HFFc6 (cell line): Measurements from ENCODE around the gene FAAH. TPM values are rescaled to one million over a fixed set of nuclear protein-coding genes. Genes with fewer than 3 reads are reported as not detected.

ENCODE experiments used
- DNase-seq: peaks from one replicate; pipeline ENCODE4 v3.0.0-alpha.2; 2018
- H3K27ac Mint-ChIP-seq: 2 replicates; pipeline ENCODE4 v1.8.0; 2020; ENCODE audit warnings: mild to moderate bottlenecking, mixed read lengths
- H3K27me3 Mint-ChIP-seq: 2 replicates; pipeline ENCODE4 v1.8.0; 2021; ENCODE audit warnings: mild to moderate bottlenecking, moderate library complexity, mixed read lengths; ENCODE audit not compliant: insufficient read depth
- H3K36me3 Mint-ChIP-seq: 2 replicates; pipeline ENCODE4 v1.8.0; 2021; ENCODE audit warnings: low read depth, mixed read lengths
- H3K4me1 Mint-ChIP-seq: 2 replicates; pipeline ENCODE4 v1.8.0; 2020; ENCODE audit warnings: low read depth, mixed read lengths
- H3K4me3 Mint-ChIP-seq: 2 replicates; pipeline ENCODE4 v1.8.0; 2020; ENCODE audit warnings: mild to moderate bottlenecking, moderate library complexity, mixed read lengths
- H3K9me3 Mint-ChIP-seq: 2 replicates; pipeline ENCODE4 v1.8.0; 2020; ENCODE audit warnings: mild to moderate bottlenecking, mixed read lengths
- total RNA-seq, 6 experiments: library from RNA; stranded (reverse); fragmentation: NEBNext Ultra II Directional; extraction: Animal tissue kit (Norgen Biotek cat#: 25700); gene quantifications; 2 replicates in 1 of 6; 3 replicates in 5 of 6; pipeline ENCODE4 v1.2.3, GENCODE V29; 2021
- TF ChIP-seq, protein P1 (sequence below): fragments of 200-600 bp; sonication (generic); IDR thresholded peaks from 2 replicates; pipeline ENCODE4 v1.5.0; 2021; ENCODE audit warnings: antibody characterized with exemption, mild to moderate bottlenecking

FAAH gene
- total RNA-seq, 6 experiments from 2014 or later, result 0.17 to 0.75 (median 0.21) TPM

DNA sequence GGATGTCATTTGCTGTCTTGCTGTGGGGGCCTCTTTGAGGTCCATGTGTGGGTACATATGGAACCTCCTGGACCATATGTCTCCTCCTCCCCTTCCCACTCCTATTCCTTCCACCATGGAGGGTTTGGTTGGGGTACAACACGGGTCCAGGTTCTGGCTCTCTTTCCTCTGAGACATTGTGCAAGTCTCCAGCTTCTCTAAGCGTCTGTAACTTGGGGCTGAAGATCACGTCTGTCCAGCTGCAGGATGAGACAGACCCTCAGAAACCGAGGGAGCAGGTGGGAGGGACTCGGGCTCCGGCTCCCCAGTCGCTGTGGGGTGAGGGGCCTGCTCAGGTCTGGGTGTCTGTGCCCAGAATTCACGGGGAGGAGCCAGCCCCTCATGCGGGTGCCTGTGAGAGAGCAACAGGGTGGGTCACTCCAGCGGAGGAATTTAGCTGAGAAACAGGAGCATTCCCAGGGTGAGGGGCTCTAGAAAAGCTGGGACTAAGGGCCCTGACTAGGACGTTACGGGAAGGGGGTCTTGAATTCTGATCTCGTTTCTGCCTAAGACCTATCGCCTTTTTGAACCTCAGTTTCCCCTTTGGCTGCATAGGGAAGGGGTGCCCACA lies 53.5 kb downstream of the FAAH start:
- H3K4me1 Mint-ChIP-seq, result peaks cover 4% of the 10 kb centered on the region

DNA sequence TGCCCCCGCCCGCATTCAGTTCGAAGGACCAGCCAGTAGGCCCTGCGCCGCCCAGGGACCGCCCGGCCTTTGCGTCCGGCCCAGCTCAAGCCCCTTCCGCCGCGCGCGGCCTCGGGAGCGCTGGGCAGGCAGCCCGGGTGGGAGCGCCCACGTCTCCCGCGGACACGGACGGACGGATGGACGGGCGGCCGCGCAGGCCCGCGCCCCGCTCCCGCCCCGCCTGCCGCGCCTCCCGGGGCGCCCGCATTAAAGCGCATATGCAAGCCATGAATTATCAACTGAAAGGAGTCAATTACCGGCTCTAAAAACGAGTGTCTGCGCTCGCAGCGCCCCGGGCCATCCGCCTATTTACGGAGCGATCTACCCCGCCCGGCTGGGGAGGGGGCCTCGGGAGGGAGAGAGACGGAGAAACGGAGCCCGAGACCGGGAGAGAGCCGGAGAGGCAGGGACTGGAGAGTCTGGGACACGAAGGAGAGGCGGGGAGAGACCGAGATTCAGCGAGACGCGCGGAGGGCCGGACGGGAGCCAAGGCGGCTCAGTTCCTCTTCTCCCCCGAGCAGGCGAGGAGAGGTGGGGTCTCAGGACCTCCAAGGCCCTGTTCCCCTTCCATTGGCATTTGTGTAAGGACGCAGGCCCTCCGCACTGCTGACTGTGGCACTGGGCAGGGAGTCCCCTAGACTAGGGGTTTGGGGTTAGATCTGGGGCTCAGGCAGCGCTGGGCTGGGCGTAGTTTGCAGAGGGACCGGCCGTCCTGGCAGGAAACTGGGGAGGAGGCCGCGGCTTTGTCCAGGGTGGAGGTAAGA lies 54.2 kb downstream of the FAAH start:
- no peaks in the 10 kb centered on the region for H3K4me1 Mint-ChIP-seq
- no peak for DNase-seq
- H3K27ac Mint-ChIP-seq, result no peak overlapping the region
- H3K4me3 Mint-ChIP-seq, result no peak overlapping the region
- TF ChIP-seq, protein P1, sequence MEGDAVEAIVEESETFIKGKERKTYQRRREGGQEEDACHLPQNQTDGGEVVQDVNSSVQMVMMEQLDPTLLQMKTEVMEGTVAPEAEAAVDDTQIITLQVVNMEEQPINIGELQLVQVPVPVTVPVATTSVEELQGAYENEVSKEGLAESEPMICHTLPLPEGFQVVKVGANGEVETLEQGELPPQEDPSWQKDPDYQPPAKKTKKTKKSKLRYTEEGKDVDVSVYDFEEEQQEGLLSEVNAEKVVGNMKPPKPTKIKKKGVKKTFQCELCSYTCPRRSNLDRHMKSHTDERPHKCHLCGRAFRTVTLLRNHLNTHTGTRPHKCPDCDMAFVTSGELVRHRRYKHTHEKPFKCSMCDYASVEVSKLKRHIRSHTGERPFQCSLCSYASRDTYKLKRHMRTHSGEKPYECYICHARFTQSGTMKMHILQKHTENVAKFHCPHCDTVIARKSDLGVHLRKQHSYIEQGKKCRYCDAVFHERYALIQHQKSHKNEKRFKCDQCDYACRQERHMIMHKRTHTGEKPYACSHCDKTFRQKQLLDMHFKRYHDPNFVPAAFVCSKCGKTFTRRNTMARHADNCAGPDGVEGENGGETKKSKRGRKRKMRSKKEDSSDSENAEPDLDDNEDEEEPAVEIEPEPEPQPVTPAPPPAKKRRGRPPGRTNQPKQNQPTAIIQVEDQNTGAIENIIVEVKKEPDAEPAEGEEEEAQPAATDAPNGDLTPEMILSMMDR, result no peak
- peaks cover 68% of the 10 kb centered on the region for H3K27me3 Mint-ChIP-seq
- no peaks in the 10 kb centered on the region for H3K9me3 Mint-ChIP-seq
- H3K36me3 Mint-ChIP-seq, result no peaks in the 10 kb centered on the region

More for the DNA sequence above, 53.5 kb downstream of the FAAH start:
- no peak overlapping the region for H3K4me3 Mint-ChIP-seq
- no peaks in the 10 kb centered on the region for H3K9me3 Mint-ChIP-seq
- H3K27ac Mint-ChIP-seq, result no peak overlapping the region
- H3K27me3 Mint-ChIP-seq, result peaks cover 64% of the 10 kb centered on the region
- TF ChIP-seq, protein P1, result no peak
- H3K36me3 Mint-ChIP-seq, result no peaks in the 10 kb centered on the region
- no peak for DNase-seq

DNA sequence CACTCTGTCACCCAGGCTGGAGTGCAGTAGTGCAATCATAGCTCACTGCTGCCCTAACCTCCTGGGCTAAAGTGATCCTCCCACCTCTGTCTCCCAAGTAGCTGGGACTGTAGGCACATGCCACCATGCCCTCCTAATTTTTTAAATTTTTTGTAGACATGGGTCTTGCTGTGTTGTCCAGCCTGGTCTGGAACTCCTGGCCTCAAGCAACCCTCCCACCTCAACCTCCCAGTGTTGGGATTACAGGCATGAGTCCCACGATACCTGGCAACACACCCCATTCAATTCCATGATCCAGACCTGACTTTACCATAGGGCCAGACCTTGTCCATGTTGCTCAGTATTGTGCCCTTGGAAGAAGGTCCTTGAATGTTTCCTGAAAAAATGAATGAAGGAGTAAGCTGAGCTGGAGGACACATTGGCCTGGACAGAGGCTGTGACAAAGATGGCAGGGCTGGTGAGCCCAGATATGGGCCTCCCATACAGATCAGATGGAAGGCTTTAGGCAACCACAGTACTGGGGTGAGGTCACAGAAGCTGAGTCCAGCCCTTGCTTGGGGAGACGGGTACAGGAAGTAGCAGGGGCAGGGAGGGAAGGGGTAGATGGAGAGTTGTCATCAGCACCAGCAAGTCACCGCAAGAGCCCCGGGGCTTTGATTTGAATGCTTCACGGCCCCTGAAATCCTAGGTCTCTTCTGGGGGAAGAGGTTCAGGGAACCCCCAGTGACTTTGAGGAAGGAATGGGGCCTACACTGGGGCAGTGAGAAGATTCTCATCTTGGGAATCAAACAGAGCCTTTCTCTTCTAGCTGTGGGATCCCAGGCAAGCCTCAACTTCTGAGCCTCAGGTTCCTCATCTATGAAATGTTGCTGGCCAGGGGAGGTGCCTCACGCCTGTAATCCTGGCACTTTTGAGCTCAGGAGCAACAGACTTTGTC lies 55.4 kb downstream of the FAAH start:
- Mint-ChIP-seq H3K9me3 (no peaks in the 10 kb centered on the region), H3K4me3 (no peak overlapping the region), H3K27ac (no peak overlapping the region), H3K36me3 (no peaks in the 10 kb centered on the region), H3K27me3 (peaks cover 76% of the 10 kb centered on the region), H3K4me1 (no peaks in the 10 kb centered on the region)
- TF ChIP-seq, protein P1, result no peak
- DNase-seq, result no peak

DNA sequence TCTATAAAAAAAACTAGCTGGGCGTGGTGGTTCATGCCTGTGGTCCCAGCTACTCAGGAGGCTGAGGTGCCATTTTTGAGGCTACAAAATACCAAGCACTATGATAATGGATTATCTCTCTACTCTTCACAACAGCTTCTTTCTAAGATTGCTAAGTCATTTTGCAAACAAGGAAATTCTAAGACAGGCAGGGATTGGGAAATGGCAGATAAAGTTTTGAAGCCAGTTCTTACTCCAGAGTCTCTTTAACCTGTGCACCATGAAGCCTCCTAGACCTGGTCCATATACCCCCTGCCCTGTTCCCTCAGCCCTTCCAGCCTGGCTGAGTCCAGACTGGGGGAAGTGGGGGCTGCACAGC lies 56.0 kb downstream of the FAAH start:
- Mint-ChIP-seq H3K4me1 (no peaks in the 10 kb centered on the region), H3K27ac (no peak overlapping the region), H3K27me3 (peaks cover 78% of the 10 kb centered on the region)

More for the DNA sequence above, 56.0 kb downstream of the FAAH start:
- Mint-ChIP-seq H3K4me3 (no peak overlapping the region), H3K9me3 (no peaks in the 10 kb centered on the region), H3K36me3 (no peaks in the 10 kb centered on the region)
- TF ChIP-seq, protein P1, result no peak
- DNase-seq, result no peak
